B cell (primary cell): Measurements from ENCODE around the gene DLG2.

Experiments
- CTCF ChIP-seq: fragments of 200-600 bp; IDR thresholded peaks from one replicate; pipeline ENCODE4 v1.8.0; 2022; ENCODE audit warnings: antibody characterized with exemption, mild to moderate bottlenecking
- EZH2 ChIP-seq: IDR thresholded peaks from 2 replicates; pipeline ENCODE4 v1.6.1; 2012; ENCODE audit warnings: borderline replicate concordance, low read depth, mild to moderate bottlenecking, moderate library complexity, low read length; ENCODE audit not compliant: insufficient read depth, poor library complexity, severe bottlenecking

- TF ChIP-seq CTCF (no peak), EZH2 (no peak)
These were observed 394.6 kb downstream of the DLG2 start for GRCh38 chr11:85232559-85232958.
